Activated CD8-positive, alpha-beta memory T cell treated with anti-CD3 and anti-CD28 coated beads for 24 hours (primary cell): Measurements from ENCODE around the gene APBB3.

Experiments used
- DNase-seq: peaks from one replicate; pipeline ENCODE4 v3.0.0-alpha.2; 2020

Gene APBB3

DNA sequence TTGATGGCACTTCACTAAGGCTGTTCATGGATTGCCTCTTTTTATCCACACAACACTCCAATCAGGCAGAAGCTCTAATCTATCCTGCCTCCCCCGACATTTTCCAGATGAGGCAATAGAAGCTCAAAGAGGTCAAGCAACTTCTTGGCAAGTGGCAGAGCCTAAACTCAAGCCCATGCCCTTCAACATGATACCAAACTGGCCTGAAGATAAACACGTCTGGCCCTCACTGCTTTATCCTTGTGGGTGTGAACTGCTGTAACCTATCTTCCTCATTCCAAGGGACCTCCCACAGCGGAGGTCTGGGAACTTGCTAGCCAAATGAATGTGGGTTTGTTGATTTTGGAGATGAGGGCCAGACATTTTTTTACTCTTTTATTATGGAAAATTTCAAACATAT lies 9.8 kb upstream of the APBB3 start:
- DNase-seq: no peak

DNA sequence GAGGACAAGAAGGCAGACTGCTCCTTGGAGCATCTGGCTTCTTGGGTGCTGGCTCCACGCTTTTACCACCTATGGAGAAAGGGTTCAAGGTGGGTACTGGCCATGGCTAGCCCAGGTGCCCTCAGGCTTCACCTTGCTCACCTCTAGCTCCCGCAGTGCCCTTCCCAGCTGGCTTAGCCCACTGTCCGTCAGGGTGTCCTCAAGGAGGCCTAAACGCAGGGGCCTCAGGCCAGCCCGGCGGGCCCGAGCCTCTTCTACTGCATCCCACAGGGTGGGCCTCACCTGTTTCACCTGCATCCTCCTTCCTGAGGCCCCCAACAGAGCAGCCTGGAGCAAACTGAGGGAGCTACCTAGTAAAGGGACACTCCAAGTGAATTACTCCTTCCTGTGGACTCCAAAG lies 9.3 kb upstream of the APBB3 start:
- no peak for DNase-seq

DNA sequence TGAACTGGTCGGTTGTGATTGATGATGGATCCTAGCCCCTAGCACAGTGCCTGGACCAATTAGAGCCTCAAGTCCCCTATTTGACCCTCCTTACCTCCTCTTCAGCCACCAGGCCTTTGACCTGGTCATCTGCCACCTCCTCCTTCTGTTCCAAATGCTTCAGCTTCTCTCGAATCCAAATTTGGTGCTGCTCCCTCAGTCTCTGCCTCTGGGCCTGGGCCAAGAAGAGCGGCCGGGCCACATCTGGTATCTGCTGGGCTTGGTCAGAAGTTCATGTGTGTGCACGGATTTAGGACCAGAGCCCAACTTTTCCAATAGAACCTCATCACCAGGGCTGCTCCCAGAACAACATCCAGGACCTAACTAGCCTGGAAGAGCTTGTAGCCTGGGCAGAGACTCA lies 6.7 kb upstream of the APBB3 start:
- DNase-seq: no peak

DNA sequence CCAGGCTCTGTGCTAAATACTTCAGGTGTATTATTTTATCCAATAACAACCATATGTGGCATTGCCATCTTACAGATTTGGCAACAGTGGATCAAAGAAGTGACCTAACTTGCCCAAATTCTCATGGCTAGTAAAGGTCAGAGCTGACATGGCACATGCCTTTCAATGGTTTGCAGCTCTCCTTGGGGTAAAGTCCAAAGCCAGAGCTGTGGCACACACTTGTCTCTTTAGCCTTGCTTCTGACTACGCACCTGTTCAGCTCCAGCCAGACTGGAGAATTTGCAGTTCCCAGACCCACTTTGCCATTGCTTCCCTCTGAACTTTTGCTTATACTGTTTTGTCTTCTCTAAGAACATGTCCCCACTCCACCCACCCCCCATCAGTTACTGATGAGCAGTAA lies 6.1 kb upstream of the APBB3 start:
- no peak for DNase-seq

DNA sequence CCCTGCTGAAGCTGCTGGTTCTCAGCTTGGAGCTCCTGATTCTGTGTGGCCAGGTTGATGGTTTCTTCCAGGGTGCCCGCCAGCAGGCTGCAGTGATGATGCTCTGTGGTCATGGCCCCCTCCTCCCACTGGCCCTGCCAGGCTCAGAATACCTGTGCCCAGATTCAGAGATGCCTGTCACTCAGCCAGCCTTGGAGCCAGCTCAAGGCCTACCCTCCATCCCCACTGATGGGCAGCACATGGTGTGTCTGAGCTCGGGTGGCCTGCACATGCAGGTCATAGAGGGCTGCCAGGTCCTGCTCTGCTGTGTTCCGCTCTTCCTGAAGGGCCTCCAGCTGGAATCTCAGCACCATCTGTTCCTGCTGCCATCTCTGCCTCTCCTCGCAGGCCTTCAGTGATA lies 5.7 kb upstream of the APBB3 start:
- DNase-seq: peak; percentile 35

DNA sequence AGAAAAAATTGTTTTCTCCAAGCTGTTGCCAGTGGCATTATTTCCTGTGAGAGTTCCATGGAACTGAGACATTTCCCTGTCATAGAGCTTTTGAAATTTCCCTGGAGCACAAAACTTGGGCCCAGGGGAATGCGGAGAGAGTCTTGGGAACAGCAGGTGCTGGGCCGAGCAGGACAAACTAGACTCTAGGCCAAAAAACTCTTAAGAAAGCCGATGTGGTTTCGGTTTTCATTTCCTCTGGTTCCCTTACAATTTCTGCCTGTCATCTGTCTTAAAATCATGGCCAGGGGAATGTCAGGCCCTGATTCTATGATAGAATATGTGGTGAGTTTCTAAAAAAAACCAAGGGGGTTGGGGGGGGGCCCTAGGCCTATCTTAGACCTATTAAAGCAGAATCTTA lies 4.8 kb upstream of the APBB3 start:
- no peak for DNase-seq

DNA sequence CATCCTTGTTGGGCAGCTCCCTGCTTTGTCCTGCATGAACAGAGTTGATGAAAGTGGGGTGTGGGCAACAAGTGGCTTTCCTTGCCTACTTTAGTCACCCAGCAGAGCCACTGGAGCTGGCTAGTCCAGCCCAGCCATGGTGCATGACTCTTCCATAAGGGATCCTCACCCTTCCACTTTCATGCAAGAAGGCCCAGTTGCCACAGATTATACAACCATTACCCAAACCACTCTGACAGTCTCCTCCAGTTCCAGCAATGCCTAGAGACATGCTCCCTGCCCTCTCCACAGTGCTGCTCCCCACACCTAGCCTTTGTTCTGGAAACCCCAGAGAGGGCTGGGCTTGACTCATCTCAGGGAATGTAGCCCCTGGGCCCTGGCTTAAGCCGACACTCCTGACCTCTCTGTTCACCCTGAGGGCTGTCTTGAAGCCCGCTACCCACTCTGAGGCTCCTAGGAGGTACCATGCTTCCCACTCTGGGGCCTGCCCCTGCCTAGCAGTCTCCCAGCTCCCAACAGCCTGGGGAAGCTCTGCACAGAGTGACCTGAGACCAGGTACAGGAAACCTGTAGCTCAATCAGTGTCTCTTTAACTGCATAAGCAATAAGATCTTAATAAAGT lies 4.2 kb upstream of the APBB3 start:
- no peak for DNase-seq

DNA sequence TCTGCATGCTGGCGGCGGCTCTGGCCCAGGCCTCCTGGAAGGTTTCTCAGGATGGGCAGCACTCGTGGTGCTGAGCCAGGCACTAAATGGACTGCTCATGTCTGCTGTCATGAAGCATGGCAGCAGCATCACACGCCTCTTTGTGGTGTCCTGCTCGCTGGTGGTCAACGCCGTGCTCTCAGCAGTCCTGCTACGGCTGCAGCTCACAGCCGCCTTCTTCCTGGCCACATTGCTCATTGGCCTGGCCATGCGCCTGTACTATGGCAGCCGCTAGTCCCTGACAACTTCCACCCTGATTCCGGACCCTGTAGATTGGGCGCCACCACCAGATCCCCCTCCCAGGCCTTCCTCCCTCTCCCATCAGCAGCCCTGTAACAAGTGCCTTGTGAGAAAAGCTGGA lies 3.5 kb upstream of the APBB3 start:
- DNase-seq: no peak

DNA sequence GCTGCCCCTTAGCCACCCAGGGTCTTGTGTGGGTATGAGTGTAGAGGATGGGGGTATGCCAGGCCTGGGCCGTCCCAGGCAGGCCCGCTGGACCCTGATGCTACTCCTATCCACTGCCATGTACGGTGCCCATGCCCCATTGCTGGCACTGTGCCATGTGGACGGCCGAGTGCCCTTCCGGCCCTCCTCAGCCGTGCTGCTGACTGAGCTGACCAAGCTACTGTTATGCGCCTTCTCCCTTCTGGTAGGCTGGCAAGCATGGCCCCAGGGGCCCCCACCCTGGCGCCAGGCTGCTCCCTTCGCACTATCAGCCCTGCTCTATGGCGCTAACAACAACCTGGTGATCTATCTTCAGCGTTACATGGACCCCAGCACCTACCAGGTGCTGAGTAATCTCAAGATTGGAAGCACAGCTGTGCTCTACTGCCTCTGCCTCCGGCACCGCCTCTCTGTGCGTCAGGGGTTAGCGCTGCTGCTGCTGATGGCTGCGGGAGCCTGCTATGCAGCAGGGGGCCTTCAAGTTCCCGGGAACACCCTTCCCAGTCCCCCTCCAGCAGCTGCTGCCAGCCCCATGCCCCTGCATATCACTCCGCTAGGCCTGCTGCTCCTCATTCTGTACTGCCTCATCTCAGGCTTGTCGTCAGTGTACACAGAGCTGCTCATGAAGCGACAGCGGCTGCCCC lies 2.9 kb upstream of the APBB3 start:
- peak; percentile 53 for DNase-seq

DNA sequence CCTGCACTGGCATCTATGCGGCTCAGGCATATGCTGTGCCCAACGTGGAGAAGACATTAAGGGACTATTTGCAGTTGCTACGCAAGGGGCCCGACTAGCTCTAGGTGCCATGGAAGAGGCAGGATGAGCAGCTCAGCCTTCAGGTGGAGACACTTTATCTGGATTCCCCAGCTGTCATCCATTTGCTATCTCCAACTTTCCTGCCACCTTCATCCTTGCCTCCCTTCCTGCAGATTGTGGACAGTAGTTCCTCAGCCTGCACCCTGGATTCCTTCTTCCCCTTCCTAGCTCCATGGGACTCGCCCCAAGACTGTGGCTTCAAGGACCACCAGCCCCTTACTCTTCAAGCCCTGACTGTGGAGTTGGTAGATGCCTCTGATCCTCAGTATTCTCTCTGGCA lies 2.3 kb upstream of the APBB3 start:
- DNase-seq: no peak

DNA sequence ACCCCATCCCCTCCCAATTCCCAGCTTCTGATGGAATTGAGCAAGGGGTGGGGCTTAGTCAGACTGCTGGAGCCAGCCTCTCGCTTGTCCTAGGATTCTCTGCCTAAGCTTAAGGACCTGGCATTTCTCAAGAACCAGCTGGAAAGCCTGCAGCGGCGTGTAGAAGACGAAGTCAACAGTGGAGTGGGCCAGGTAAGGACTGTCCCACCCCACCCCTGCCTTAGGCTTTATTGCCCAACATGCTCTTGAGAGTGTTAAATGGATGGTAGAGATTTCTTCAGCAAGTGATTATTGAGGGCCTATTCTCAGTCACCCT lies 1.3 kb upstream of the APBB3 start:
- no peak for DNase-seq

DNA sequence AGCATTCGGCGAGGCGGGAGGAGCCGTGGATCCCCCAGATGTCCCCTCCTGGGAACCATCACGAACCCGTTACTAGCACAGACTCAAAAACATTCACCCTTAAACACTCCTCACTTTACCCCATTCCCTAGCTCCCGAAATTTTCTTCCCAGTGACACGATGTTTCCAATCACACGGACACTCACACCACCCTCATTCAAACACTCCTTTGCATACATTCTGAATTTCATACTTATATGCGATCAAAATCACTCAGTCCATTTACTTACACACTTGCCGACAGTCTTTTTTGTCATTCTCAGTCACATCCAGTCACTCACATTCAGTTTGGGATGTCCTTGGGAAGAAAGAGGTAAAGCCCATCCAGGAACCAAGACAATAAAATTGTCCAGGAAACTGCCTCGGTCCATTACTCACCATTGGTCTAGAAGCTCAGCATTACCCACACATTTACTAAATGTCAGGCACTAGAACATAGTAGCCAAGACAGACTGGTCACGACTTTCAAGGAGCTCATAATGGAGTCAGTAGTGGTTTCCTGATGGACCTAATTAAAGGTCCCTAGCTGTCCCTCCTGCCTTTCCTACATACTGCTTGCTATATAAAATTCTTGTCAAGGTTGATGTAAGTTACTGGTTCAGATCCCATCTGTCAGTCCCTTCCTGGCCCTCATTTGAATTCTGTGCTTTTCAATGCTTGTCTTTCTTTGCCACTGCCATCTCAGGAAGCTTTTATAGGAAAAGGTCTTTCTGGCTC lies 804 bp upstream of the APBB3 start:
- no peak for DNase-seq

DNA sequence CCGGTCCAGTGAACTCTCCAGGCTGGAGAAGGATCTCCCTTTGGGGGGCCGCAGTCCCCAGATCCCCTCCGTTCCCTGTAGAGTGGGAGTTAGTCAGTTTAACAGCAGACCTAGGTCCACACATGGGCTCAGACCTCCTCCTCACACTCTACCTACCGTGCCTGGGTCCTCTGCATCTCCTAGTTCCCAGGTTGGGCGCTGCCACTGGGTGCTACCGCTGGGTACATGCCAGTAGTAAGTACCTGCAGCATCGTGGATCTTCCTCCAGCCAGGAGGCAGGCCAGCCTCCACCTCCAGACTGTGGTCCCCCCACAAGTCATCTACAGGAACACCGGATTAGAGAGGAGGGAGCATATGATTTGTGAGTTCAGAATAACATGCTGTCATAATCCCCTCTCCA lies 802 bp downstream of the APBB3 start:
- DNase-seq: no peak

DNA sequence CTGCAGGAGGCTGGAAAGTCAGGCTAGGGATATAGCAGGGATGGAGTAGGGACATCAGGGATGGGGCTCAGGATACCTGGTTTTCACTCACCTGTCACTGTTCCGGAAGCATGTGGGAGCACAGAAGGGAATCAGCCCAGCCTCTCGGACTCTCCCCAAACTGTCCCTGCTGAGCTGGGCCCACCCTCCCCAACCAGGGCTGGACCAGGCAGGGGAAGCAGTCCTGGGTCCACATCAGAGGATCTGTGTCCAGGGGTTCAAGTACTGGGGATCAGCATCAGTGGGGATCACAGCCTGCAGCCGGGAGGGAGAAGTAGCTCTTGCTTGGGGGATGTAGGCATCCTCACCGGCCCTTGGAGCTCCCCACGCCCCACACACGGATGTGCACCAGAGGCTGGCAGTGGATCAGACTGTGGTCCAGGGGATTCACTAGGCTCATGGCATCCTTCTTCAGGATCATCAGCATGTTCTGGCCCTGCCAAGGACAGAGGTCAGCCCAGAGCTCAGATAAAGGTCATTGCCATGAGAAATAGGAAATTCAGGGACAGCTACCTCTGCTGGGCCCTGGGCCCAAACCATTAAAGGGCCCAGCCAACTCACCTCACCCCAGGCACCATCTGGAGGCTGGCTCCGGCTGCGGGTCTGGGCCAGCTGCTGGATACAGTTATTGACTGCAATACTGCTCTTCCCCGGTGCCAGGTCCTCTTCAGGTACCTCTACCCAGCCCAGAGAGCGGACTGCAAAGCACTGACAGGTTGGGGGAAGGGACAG lies 2.5 kb downstream of the APBB3 start:
- DNase-seq: no peak

DNA sequence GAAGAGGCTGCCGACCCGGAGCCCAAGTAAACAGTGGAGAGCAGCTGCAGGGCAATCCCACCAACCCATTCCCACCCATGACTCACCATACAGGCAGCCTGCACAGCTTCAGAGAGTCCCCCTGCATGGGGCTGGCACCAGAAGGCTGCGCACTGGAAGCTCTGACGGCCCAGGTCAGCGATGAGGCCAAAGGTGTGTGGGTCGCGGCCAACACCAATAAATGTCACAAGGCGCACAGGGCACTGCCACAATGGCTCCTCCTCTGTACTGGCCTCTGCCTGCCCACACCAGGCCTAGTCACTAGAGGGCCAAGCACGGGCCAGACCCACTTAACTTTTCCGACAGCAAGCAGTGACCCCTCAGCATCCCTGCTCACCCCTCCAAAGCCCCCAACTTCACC lies 4.2 kb downstream of the APBB3 start:
- no peak for DNase-seq

DNA sequence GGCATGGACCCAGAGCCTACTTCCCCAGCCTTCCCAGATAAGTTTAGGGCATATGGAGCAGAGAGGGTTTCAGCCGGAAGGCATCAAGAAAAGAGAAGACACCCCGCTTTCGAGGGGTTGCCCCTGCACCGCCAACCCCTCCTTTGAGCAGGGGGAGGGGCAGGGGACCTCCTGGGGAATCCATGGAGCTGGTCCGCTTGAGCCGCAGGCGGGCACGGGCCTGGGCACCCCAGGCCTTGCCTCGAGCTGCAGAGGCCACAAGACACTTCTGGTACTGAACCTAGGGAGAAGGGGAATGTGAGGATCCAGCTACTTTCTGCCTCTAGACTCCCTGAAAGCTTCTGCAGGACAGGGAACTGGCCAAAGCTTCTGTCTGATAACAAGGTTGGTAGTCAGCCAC lies 5.9 kb downstream of the APBB3 start:
- DNase-seq: no peak

DNA sequence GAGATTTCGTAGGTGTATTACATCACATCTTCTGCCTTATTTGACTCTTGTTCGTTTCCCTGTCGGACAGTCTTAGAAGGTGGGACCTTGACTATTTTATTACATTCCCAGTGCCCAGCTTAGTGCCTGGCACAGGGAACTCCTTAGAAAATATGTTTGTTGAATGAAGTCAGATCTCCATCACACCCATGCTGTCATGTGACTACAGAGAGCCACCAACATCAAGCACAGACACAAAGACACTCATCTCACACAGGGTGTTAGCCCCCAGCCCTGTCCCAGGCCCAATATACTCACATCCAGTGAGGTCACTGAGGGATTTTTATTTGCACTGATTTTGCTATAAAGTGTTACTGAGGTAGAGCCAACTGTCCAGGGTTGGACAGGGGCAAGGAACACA lies 6.4 kb downstream of the APBB3 start:
- DNase-seq: no peak

DNA sequence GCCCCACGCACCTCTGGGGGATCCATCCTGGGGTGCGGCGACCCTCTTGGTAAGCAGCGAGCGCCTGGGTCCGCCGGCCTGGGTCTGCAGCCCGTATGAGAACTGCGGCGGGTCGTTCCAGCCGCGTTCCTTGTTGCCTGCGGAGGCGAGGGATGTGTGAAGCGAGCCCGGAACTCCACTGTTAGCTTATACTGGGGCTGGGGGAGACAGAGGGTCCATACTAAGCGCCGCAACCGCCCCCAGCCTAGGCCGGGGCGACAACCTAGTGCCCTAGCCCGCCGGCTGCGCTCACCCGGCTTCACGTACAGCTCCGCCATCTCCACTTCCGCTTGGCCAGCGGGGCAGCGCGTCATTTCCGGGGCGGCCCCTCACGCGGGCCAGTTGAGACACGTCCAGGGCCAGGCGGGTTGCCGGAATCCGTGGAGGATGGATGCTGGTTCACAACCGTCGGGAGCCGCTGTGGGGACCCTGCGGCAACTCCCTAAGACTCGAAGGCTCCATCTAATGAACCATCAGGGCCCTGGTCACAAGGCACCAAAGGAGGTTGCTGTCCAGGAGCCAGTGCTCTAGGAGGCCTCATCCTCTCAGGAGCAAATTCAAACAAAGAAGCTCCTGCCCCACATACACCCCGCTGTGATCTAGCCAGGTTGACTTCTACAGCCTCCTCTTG lies 7.1 kb downstream of the APBB3 start, which contains the start of gene SRA1:
Gene SRA1 (minus strand): TSS at position 338 of the 670 bp plus-strand sequence. CDS start 21 bp downstream, at position 317.
- DNase-seq: peak; percentile 95

DNA sequence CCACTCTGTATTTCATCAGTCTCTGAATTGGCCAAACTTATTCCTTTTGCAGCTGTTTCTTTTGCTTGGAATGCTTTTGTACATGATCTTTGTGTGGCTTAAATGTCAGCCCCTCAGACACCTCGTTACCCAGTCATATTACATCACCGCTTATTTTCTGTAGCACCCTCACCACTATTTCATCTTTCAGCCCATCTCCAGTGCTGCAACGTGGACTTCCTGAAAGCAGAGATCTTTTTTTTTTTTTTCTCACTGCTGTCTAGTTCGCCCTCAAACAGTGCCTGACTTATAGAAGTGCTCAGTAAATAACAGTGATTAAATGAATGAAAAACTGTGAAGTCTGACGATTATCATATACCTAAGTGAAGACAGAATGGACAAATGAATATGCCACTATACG lies 8.0 kb downstream of the APBB3 start:
- DNase-seq: no peak

DNA sequence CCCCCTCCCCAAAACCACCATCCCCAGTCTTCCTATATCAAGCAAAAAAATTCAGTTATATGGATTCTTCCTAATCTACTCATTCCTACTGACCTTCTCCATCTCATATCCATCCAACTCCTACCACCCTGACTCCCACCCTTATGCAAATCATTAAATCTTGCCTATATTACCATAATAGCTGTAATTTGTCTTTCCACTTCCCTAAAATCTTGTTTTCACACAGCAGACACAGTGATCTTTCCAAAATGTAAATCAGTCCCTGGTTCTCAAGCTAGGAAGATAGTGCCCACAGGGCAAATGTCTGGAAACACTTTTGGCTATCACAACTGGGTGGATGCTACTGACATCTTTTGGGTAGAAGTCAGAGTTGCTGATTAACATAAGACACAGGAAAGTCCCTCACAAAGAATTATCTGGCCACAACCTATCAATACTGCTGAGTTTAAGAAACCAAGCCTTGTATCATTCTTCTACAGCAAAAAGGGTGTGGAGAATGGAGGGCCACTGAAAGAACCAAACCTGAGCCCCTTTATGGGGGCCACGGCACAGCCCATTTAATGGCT lies 8.6 kb downstream of the APBB3 start:
- DNase-seq: no peak

DNA sequence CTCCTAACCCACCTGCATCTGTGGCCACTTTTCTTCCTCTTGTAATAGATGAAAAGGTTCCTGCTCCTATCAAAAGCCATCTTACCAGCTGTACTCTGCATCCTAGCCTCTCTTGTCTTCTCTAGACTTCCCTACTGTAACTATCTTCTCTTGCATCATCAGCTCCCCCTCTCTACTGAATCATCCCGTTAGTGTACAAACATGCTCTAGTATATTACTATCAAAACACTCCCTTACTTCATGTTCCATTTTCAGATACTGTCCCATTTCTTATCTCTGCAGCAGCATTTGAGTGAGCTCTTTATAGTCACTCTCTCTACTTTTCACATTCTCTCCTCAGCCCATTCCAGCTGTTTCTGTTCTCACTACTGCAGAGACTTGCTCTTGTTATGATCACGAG lies 9.9 kb downstream of the APBB3 start:
- DNase-seq: no peak

DNA sequence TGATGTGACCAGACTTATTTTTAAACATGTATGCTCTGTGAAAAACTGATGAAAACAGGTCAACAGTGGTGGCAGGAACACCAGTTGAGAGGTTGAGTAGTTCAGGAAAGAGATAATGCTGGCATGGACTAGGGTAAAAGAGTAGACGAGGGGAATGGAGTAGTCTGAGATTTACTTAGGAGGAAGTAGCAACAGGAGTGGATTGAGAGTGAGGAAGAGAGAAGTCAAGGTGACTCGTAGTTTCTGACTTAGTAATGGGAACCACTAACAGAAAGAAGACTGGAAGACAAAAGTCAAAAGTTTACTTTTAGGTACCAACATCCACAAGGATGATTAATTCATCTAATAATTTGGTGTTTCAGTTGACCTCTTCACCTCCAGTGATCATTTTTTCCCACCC lies 10.7 kb downstream of the APBB3 start:
- DNase-seq: peak; percentile 53

DNA sequence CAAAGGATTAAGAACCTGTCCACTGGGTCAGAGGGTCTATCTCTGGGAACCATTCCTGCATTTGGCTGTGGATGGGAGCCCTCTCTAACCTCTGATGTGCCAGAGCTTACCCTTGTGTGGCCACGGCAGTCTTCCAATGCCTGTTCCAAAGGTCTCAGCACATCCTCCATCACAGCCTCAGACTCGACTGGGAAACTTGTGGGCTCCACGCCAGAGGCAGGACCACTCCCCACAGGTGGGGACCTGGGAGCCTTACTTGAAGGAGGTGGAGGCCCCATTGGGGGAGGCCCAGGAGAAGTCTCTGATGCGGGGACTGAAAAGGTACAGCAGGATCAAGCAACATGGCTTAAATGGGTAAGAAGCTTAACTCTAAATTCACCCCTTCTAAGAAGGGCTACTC lies 12.5 kb downstream of the APBB3 start:
- DNase-seq: no peak
